Measurements from ENCODE around the gene SF3B6. TPM values are rescaled to one million over a fixed set of nuclear protein-coding genes. Genes with fewer than 3 reads are reported as not detected.
A peak's percentile ranks its signal among the peaks of the same experiment; 100 is the strongest.

SF3B6 gene
- total and polyA plus RNA-seq, 9 of the 15 experiments (the other 6 are each of a cell fraction or from before 2014, with no cell fraction given) = 146 to 591 (median 295) TPM

GRCh38 chr2:24026233-24026632 is 49.9 kb downstream of the SF3B6 start:
- H3K27me3 ChIP-seq (ENCODE audit: control insufficient read depth in 2 of 2, insufficient read depth in 2 of 2, low read length in 2 of 2) = no peaks in the 10 kb centered on the region
- no peak for DNase-seq (ENCODE audit: extremely low read depth in 1 of 4, low spot score in 3 of 4)
- H2AFZ ChIP-seq (ENCODE audit: low read depth, low read length) = no peak overlapping the region
- H3K9me1 ChIP-seq (ENCODE audit: control insufficient read depth, insufficient read depth, low read length) = peaks cover 3% of the 10 kb centered on the region
- no peak for TF ChIP-seq HNRNPLL (IDR thresholded peaks at IDR 0.05; ENCODE audit: low read depth, low read length, poor library complexity, severe bottlenecking)
- no peak for TF ChIP-seq FOXJ2 (tag; IDR thresholded peaks at IDR 0.05)
- TF ChIP-seq TRIM28 (IDR thresholded peaks at IDR 0.05) = no peak
- no peak for TF ChIP-seq ATF6 (CRISPR knock-in tag; IDR thresholded peaks at IDR 0.05)
- TF ChIP-seq FOXA1 (IDR thresholded peaks at IDR 0.05; ENCODE audit: borderline replicate concordance) = no peak
- TF ChIP-seq EGR1 (conservative IDR thresholded peaks at IDR 0.05) = no peak
- no peak for TF ChIP-seq CREB1 (IDR thresholded peaks at IDR 0.05)
- TF ChIP-seq CREB1 (CRISPR knock-in tag; IDR thresholded peaks at IDR 0.05) = no peak
- no peak for TF ChIP-seq XRCC5 (IDR thresholded peaks at IDR 0.05; ENCODE audit: low read depth, low read length)
- no peak for TF ChIP-seq ILK (tag; IDR thresholded peaks at IDR 0.05; ENCODE audit: borderline replicate concordance, low read depth)
- TF ChIP-seq ZBTB26 (CRISPR knock-in tag; IDR thresholded peaks at IDR 0.05) = no peak
- no peak for TF ChIP-seq NR0B1 (IDR thresholded peaks at IDR 0.05; ENCODE audit: partially characterized antibody)
- TF ChIP-seq JUNB (CRISPR knock-in tag; conservative IDR thresholded peaks at IDR 0.05) = no peak
- intact Hi-C loops (cut with micrococcal nuclease) = loop anchor here (5.0 kb wide), 1 partner anchor 356 kb away; no protein-coding TSS in a partner anchor
- in situ Hi-C loops (cut with MboI) = no loop called here
- no peaks in the 10 kb centered on the region for H3K79me2 ChIP-seq (ENCODE audit: control insufficient read depth, insufficient read depth, low read length)
- TSS peak; percentile 35 for BruUV-seq (replicated peaks)
- peaks cover 75% of the 10 kb centered on the region for H3K36me3 ChIP-seq (ENCODE audit: control insufficient read depth, insufficient read depth, low read length)
- peaks cover 14% of the 10 kb centered on the region; the same call in 1 of the 2 replicates for H4K20me1 ChIP-seq (replicated peaks; ENCODE audit: control insufficient read depth, insufficient read depth, low read length)
- no peak overlapping the region for H3K4me2 ChIP-seq (ENCODE audit: insufficient read depth, low read length)
- peaks cover 0 to 19% of the 10 kb centered on the region in 2 experiments; a peak in 3 of 5 replicates for H3K4me1 ChIP-seq (replicated peaks in 1 of 2; ENCODE audit: control insufficient read depth in 2 of 2, insufficient read depth in 2 of 2, low read length in 2 of 2)
- H3K4me3 ChIP-seq = no peak overlapping the region
- CTCF ChIA-PET (ENCODE audit: low intra/inter-chr PET ratio) = no interaction called here
- POLR2A ChIA-PET = interaction anchor here (0.7 to 1.2 kb wide), 3 partner anchors 10 to 26 kb away, joined by 3 to 4 read pairs (median 3); no protein-coding TSS in a partner anchor
- FAIRE-seq = peak; percentile 29
- H3K9me3 ChIP-seq (replicated peaks; ENCODE audit: control insufficient read depth, insufficient read depth, low read depth, low read length) = no peaks in the 10 kb centered on the region
- no peak overlapping the region for H3K27ac ChIP-seq (ENCODE audit: extremely low read depth, low read depth, low read length)
- 44% methylated on average over 2 of the region's 2 CpGs for WGBS (ENCODE audit: insufficient coverage, low coverage, missing lambda C conversion rate)
- no peak for ATAC-seq
- H3K9ac ChIP-seq (ENCODE audit: insufficient read depth in 1 of 2, low read depth in 2 of 2, low read length in 2 of 2) = no peak overlapping the region

Data from K562 (cell line).